Sigmoid colon (tissue), 4 donors: Measurements from ENCODE around the gene CBARP.

Source experiments
- POLR2AphosphoS5 ChIP-seq, 4 donors: sonication (generic); formaldehyde crosslinking; IDR thresholded peaks; one replicate each; pipeline ENCODE4 v1.6.1; 2017; ENCODE audit warnings: antibody characterized with exemption in 4 of 4
- TF ChIP-seq, protein P1 (sequence below), 4 experiments: fragments of 450-650 bp in 3 of 4; fragments of 200-600 bp in 1 of 4; IDR thresholded peaks; one replicate each; pipeline ENCODE4 v1.5.1; 2016 to 2019; ENCODE audit warnings: antibody characterized with exemption in 4 of 4, mild to moderate bottlenecking in 3 of 4, moderate library complexity in 2 of 4

DNA sequence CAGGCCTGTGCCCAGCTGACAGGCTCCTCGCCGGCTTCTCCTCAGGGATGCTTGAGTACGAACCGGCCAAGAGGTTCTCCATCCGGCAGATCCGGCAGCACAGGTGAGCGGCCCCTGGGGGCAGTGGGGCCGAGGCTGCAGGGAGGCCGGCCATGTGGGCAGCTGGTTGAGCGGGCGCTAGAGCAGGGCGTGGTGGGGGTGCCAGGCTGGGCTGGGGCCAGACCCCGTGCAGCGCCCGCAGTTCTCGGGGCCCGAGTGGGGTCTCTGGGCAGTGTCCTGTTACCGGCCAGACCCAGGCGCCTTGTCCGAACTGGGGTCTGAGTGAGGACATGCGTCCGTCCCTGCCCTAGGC, 15.9 kb downstream of the CBARP start:
- TF ChIP-seq, protein P1, sequence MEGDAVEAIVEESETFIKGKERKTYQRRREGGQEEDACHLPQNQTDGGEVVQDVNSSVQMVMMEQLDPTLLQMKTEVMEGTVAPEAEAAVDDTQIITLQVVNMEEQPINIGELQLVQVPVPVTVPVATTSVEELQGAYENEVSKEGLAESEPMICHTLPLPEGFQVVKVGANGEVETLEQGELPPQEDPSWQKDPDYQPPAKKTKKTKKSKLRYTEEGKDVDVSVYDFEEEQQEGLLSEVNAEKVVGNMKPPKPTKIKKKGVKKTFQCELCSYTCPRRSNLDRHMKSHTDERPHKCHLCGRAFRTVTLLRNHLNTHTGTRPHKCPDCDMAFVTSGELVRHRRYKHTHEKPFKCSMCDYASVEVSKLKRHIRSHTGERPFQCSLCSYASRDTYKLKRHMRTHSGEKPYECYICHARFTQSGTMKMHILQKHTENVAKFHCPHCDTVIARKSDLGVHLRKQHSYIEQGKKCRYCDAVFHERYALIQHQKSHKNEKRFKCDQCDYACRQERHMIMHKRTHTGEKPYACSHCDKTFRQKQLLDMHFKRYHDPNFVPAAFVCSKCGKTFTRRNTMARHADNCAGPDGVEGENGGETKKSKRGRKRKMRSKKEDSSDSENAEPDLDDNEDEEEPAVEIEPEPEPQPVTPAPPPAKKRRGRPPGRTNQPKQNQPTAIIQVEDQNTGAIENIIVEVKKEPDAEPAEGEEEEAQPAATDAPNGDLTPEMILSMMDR (IDR thresholded peaks at IDR 0.05) = no peak
- TF ChIP-seq POLR2AphosphoS5 (IDR thresholded peaks at IDR 0.05) = no peak
